Body of pancreas (tissue), 4 donors: ENCODE data around the gene CHCHD6. TPM values are rescaled to one million over a fixed set of nuclear protein-coding genes. Genes with fewer than 3 reads are reported as not detected.

ENCODE experiments used
- ATAC-seq: fragments of 150-250 bp; one replicate; pipeline ENCODE4 v1.9.1; 2016
- DNase-seq, 4 donors: peaks; one replicate each; pipeline ENCODE4 v3.0.0-alpha.2; 2019
- H3K27ac ChIP-seq, 4 donors: fragments of 200-600 bp; sonication (generic); 1 replicate in 3 of 4; 2 replicates in 1 of 4; pipeline versions ENCODE4 v1.5.1 to v1.6.1; 2016 to 2019; ENCODE audit warnings: mild to moderate bottlenecking in 1 of 4, mixed read lengths in 1 of 4, moderate library complexity in 1 of 4
- H3K27me3 ChIP-seq, 2 donors: fragments of 200-600 bp; sonication (generic); one replicate each; pipeline ENCODE4 v1.6.0; 2016; ENCODE audit warnings: mild to moderate bottlenecking in 1 of 2
- H3K36me3 ChIP-seq, 2 donors: fragments of 200-600 bp; sonication (generic); replicated peaks in 1 of 2; 2 replicates each; pipeline ENCODE4 v1.5.1; 2016; ENCODE audit warnings: low read depth in 2 of 2; ENCODE audit not compliant: insufficient read depth in 1 of 2
- H3K4me1 ChIP-seq: fragments of 200-600 bp; sonication (generic); one replicate; pipeline ENCODE4 v1.6.0; 2016
- H3K4me3 ChIP-seq, 2 donors: fragments of 200-600 bp; sonication (generic); 1 replicate in 1 of 2; 2 replicates in 1 of 2; pipeline ENCODE4 v1.5.1; 2016 to 2019
- H3K9me3 ChIP-seq, 3 donors: fragments of 200-600 bp; sonication (generic); 1 replicate in 2 of 3; 2 replicates in 1 of 3; pipeline ENCODE4 v1.5.1; 2016
- CTCF ChIP-seq, 7 experiments: fragments of 450-650 bp in 4 of 7; fragments of 200-600 bp in 3 of 7; sonication (generic) in 3 of 7; IDR thresholded peaks; one replicate each; pipeline ENCODE4 v1.5.1; 2016 to 2019; ENCODE audit warnings: antibody characterized with exemption in 7 of 7
- POLR2A ChIP-seq, 3 donors: fragments of 450-650 bp; IDR thresholded peaks; one replicate each; pipeline ENCODE4 v1.6.1; 2016; ENCODE audit warnings: antibody characterized with exemption in 3 of 3, mild to moderate bottlenecking in 2 of 3
- WGBS, 2 donors: methylation state at CpG; one replicate each; pipeline ENCODE4 v1.1.5; 2017; 5-methylcytosine and 5-hydroxymethylcytosine counted together
- intact Hi-C: fragments of 100-400 bp; cut with DNase I; formaldehyde crosslinking; loops from one replicate; pipeline ENCODE4 v1.15.1; 2023
- total RNA-seq, 2 donors: library from RNA; depleted of rRNA; stranded (reverse); fragments of >200 nt; gene quantifications; one replicate each; pipeline ENCODE4 v1.1.0, GENCODE V29; 2016

The CHCHD6 gene
- total RNA-seq, 2 donors from 2014 or later = 0.66 to 10.9 TPM

- no peak for TF ChIP-seq POLR2A (IDR thresholded peaks at IDR 0.05)
- TF ChIP-seq CTCF (IDR thresholded peaks at IDR 0.05) = no peak
- no peaks in the 10 kb centered on the region for H3K27me3 ChIP-seq
- DNase-seq (no peak), ATAC-seq (no peak)
- H3K27ac ChIP-seq = no peak overlapping the region
- intact Hi-C loops = no loop called here
- no peaks in the 10 kb centered on the region for H3K9me3 ChIP-seq
- H3K36me3 ChIP-seq = no peaks in the 10 kb centered on the region
- no peak overlapping the region for H3K4me3 ChIP-seq
- 86 to 98% methylated on average over 5 to 9 of the region's 9 CpGs for WGBS, 2 donors
- H3K4me1 ChIP-seq = peaks cover 15% of the 10 kb centered on the region
Measured at GRCh38 chr3:126965526-126966080, 261.6 kb downstream of the CHCHD6 start.

GRCh38 chr3:126967386-126967785, 263.3 kb downstream of the CHCHD6 start:
- H3K4me1 ChIP-seq = no peaks in the 10 kb centered on the region
- no peaks in the 10 kb centered on the region for H3K9me3 ChIP-seq
- intact Hi-C loops = no loop called here
- H3K27me3 ChIP-seq = no peaks in the 10 kb centered on the region
- H3K4me3 ChIP-seq = no peak overlapping the region
- no peaks in the 10 kb centered on the region for H3K36me3 ChIP-seq
- DNase-seq (no peak), ATAC-seq (no peak)
- WGBS, 2 donors = 75 to 76% methylated on average over 10 of the region's 10 CpGs
- TF ChIP-seq CTCF (IDR thresholded peaks at IDR 0.05) (no peak), POLR2A (IDR thresholded peaks at IDR 0.05) (no peak)
- H3K27ac ChIP-seq = no peak overlapping the region

- Histone ChIP-seq H3K36me3 (no peaks in the 10 kb centered on the region), H3K27me3 (no peaks in the 10 kb centered on the region), H3K9me3 (no peaks in the 10 kb centered on the region), H3K4me1 (no peaks in the 10 kb centered on the region), H3K27ac (no peak overlapping the region), H3K4me3 (no peak overlapping the region)
- TF ChIP-seq POLR2A (IDR thresholded peaks at IDR 0.05) (no peak), CTCF (IDR thresholded peaks at IDR 0.05) (no peak)
- ATAC-seq = no peak
- 79 to 80% methylated on average over 14 to 20 of the region's 20 CpGs for WGBS, 2 donors
- intact Hi-C loops = no loop called here
- no peak for DNase-seq
Measured at GRCh38 chr3:126968391-126969390, 264.7 kb downstream of the CHCHD6 start.

GRCh38 chr3:126969586-126969985, 265.5 kb downstream of the CHCHD6 start:
- Histone ChIP-seq H3K27me3 (no peaks in the 10 kb centered on the region), H3K27ac (no peak overlapping the region), H3K9me3 (peaks cover 0 to 4% (median 0%) of the 10 kb centered on the region in 3 donors), H3K4me3 (no peak overlapping the region), H3K4me1 (no peaks in the 10 kb centered on the region), H3K36me3 (no peaks in the 10 kb centered on the region)
- WGBS, 2 donors = 43 to 60% methylated on average over 7 of the region's 7 CpGs
- DNase-seq (no peak), ATAC-seq (no peak)
- intact Hi-C loops = no loop called here
- no peak for TF ChIP-seq CTCF (IDR thresholded peaks at IDR 0.05)
- no peak for TF ChIP-seq POLR2A (IDR thresholded peaks at IDR 0.05)
